Fibroblast of pulmonary artery (primary cell): ENCODE results near the gene TOB1.
A peak's percentile ranks its signal among the peaks of the same experiment; 100 is the strongest.

ENCODE experiments used
- DNase-seq: peaks from one replicate; pipeline ENCODE4 v3.0.0-alpha.2; 2010; ENCODE audit warnings: low read depth
- H3K4me3 ChIP-seq: replicated peaks from 2 replicates; pipeline ENCODE4 v1.5.1; 2011; ENCODE audit warnings: low read depth, mild to moderate bottlenecking, control low read depth, low read length, moderate library complexity
- CTCF ChIP-seq: IDR thresholded peaks from 2 replicates; pipeline ENCODE4 v1.5.1; 2011; ENCODE audit warnings: mild to moderate bottlenecking, control low read depth, low read length, inconsistent platforms; ENCODE audit errors: missing control alignments

Gene TOB1

GRCh38 chr17:50835301-50836234 is 30.6 kb downstream of the TOB1 start, which contains the start of gene WFIKKN2:
Gene WFIKKN2, plus strand, starts transcription at chr17:50835586. Its CDS starts 352 bp downstream, at chr17:50835938.
- H3K4me3 ChIP-seq, result peak within 1 kb of the TSS; percentile 14
- no peak for DNase-seq
- TF ChIP-seq CTCF, result no peak

- H3K4me3 ChIP-seq, result peak overlapping the region; percentile 14
- no peak for TF ChIP-seq CTCF
- DNase-seq, result peak; percentile 42
These were observed 31.5 kb downstream of the TOB1 start for GRCh38 chr17:50834429-50835300.

- no peak for TF ChIP-seq CTCF
- no peak for DNase-seq
- H3K4me3 ChIP-seq, result no peak overlapping the region
These were observed 32.4 kb downstream of the TOB1 start for GRCh38 chr17:50833510-50834428.

- H3K4me3 ChIP-seq, result no peak overlapping the region
- TF ChIP-seq CTCF, result no peak
- DNase-seq, result no peak
These were observed 33.2 kb downstream of the TOB1 start for GRCh38 chr17:50832864-50833381.

GRCh38 chr17:50832267-50832863 is 33.8 kb downstream of the TOB1 start:
- TF ChIP-seq CTCF, result no peak

GRCh38 chr17:50831471-50831928 is 34.7 kb downstream of the TOB1 start:
- peak; percentile 40 for DNase-seq
- H3K4me3 ChIP-seq, result no peak overlapping the region
- no peak for TF ChIP-seq CTCF

More at GRCh38 chr17:50832267-50832863, 33.8 kb downstream of the TOB1 start:
- no peak for DNase-seq
- H3K4me3 ChIP-seq, result no peak overlapping the region
